ENCODE data around the gene ZBTB43. TPM values are rescaled to one million over a fixed set of nuclear protein-coding genes. Genes with fewer than 3 reads are reported as not detected.

ZBTB43 gene
- total RNA-seq, 1 experiment from 2014 or later, result 15.4 TPM

- Histone ChIP-seq H3K27me3 (ENCODE audit: insufficient read depth, low read length) (no peaks in the 10 kb centered on the region), H3K4me2 (ENCODE audit: low read length) (no peak overlapping the region), H3K27ac (ENCODE audit: low read depth, low read length) (no peak overlapping the region), H3K4me1 (ENCODE audit: control insufficient read depth in 1 of 2, insufficient read depth in 2 of 2, low read length in 2 of 2) (no peaks in the 10 kb centered on the region), H3K4me3 (replicated peaks in 1 of 2; ENCODE audit: low read depth in 1 of 2, low read length in 2 of 2) (no peak overlapping the region), H3K9ac (ENCODE audit: low read length) (no peak overlapping the region), H3K79me2 (ENCODE audit: insufficient read depth, low read length) (no peaks in the 10 kb centered on the region; the same call in 1 of the 2 replicates), H3K9me2 (ENCODE audit: insufficient read depth) (no peaks in the 10 kb centered on the region), H2AFZ (ENCODE audit: low read depth, low read length, poor library complexity, severe bottlenecking) (no peak overlapping the region), H3K36me3 (ENCODE audit: control insufficient read depth in 1 of 2, insufficient read depth in 2 of 2, low read length in 2 of 2) (no peaks in the 10 kb centered on the region), H4K20me1 (ENCODE audit: insufficient read depth) (no peaks in the 10 kb centered on the region), H3K9me3 (ENCODE audit: control insufficient read depth in 1 of 2, insufficient read depth in 1 of 2, low read depth in 1 of 2, low read length in 2 of 2) (no peaks in the 10 kb centered on the region)
- ChIA-PET CTCF (no interaction called here), RAD21 (ENCODE audit: low non-redundant PET in 1 of 2, low total read pairs in 2 of 2, uncharacterized antibody in 2 of 2, unreplicated experiment in 2 of 2) (no interaction called here), POLR2A (no interaction called here)
- intact Hi-C loops (cut with micrococcal nuclease), result no loop called here
- no peak for TF ChIP-seq ZNF274 (IDR thresholded peaks at IDR 0.05; ENCODE audit: low read depth, low read length)
- TF ChIP-seq TCF7L2 (IDR thresholded peaks at IDR 0.05; ENCODE audit: borderline replicate concordance, extremely low read depth, insufficient read depth, insufficient read length), result no peak
- TF ChIP-seq ELF1 (IDR thresholded peaks at IDR 0.05; ENCODE audit: borderline replicate concordance, low read depth), result no peak
- TF ChIP-seq SRF (IDR thresholded peaks at IDR 0.05; ENCODE audit: low read depth), result no peak
- TF ChIP-seq ZFX (IDR thresholded peaks at IDR 0.05), result no peak
- TF ChIP-seq ATF3 (IDR thresholded peaks at IDR 0.05), result no peak
- no peak for TF ChIP-seq CTCF (IDR thresholded peaks at IDR 0.05 in 2 of 3, conservative IDR thresholded peaks at IDR 0.05 in 1 of 3; ENCODE audit: borderline replicate concordance in 1 of 3, insufficient read depth in 1 of 3, low read depth in 2 of 3, low read length in 2 of 3)
- no peak for TF ChIP-seq EGR1 (IDR thresholded peaks at IDR 0.05; ENCODE audit: low read depth)
- TF ChIP-seq ZBTB33 (IDR thresholded peaks at IDR 0.05; ENCODE audit: extremely low read depth, insufficient replicate concordance, low read length), result no peak
- TF ChIP-seq POLR2AphosphoS5 (IDR thresholded peaks at IDR 0.05; ENCODE audit: low read depth, low read length), result no peak
- no peak for TF ChIP-seq REST (IDR thresholded peaks at IDR 0.05; ENCODE audit: low read depth)
- no peak for TF ChIP-seq SP1 (IDR thresholded peaks at IDR 0.05; ENCODE audit: low read depth)
- no peak for TF ChIP-seq CEBPB (IDR thresholded peaks at IDR 0.05; ENCODE audit: low read depth)
- no peak for TF ChIP-seq JUND (IDR thresholded peaks at IDR 0.05)
- DNase-seq (ENCODE audit: low read depth, low spot score) (no peak), ATAC-seq (no peak)
- no TSS peak for BruUV-seq (replicated peaks)
Observed at GRCh38 chr9:126886034-126886822, 81.4 kb downstream of the ZBTB43 start.

Measured in HCT116 (cell line).